SK-N-SH (cell line): ENCODE measurements around the gene PRELID1. TPM values are rescaled to one million over a fixed set of nuclear protein-coding genes. Genes with fewer than 3 reads are reported as not detected.

Experiments used
- CTCF ChIA-PET: fragments of 300-600, 350-600 bp; formaldehyde crosslinking; extraction: SDS; loops from one replicate; lab custom pipeline; 2021; lab: Yijun Ruan, JAX
- POLR2A ChIA-PET: fragments of 350-600 bp; sonication (Branson Sonifier 250); formaldehyde crosslinking; extraction: SDS; loops from one replicate; lab custom pipeline; 2020; ENCODE audit warnings: antibody characterized with exemption, inconsistent platforms; lab: Yijun Ruan, JAX
- DNase-seq: peaks from one replicate; pipeline ENCODE4 v3.0.0; 2012
- H2AFZ ChIP-seq: fragments of 200-600 bp; sonication (generic); 2 replicates; pipeline ENCODE4 v1.8.1; 2016; ENCODE audit warnings: antibody characterized with exemption, mild to moderate bottlenecking, low read depth
- H3F3A ChIP-seq: fragments of 200-600 bp; sonication (generic); replicated peaks from 2 replicates; pipeline ENCODE3; 2016; ENCODE audit warnings: antibody characterized with exemption, mild to moderate bottlenecking; ENCODE audit not compliant: insufficient read depth
- H3K27ac ChIP-seq, 2 experiments: fragments of 200-500 bp in 1 of 2; fragments of 200-600 bp in 1 of 2; sonication (Bioruptor generic) in 1 of 2; sonication (generic), shearing (Covaris generic) in 1 of 2; 2 replicates each; pipeline versions ENCODE4 v1.5.1 to v1.6.1; 2014 to 2016; ENCODE audit warnings: low read depth in 2 of 2, inconsistent platforms in 1 of 2, low read length in 1 of 2, mild to moderate bottlenecking in 1 of 2, mixed read lengths in 1 of 2
- H3K27me3 ChIP-seq: fragments of 200-600 bp; sonication (generic), shearing (Covaris generic); 2 replicates; pipeline ENCODE4 v1.6.1; 2016; ENCODE audit warnings: mixed run types; ENCODE audit not compliant: insufficient read depth
- H3K36me3 ChIP-seq, 2 experiments: fragments of 200-500 bp in 1 of 2; fragments of 200-600 bp in 1 of 2; sonication (Bioruptor generic) in 1 of 2; sonication (generic) in 1 of 2; replicated peaks in 1 of 2; 2 replicates each; pipeline versions ENCODE3 to v1.5.1; 2014 to 2016; ENCODE audit warnings: low read length in 1 of 2, mild to moderate bottlenecking in 1 of 2; ENCODE audit not compliant: insufficient read depth in 2 of 2, control insufficient read depth in 1 of 2
- H3K4me1 ChIP-seq, 2 experiments: fragments of 200-500 bp in 1 of 2; fragments of 200-600 bp in 1 of 2; sonication (Bioruptor generic) in 1 of 2; sonication (generic), shearing (Covaris generic) in 1 of 2; 2 replicates each; pipeline versions ENCODE4 v1.5.1 to v1.6.1; 2014 to 2016; ENCODE audit warnings: low read depth in 1 of 2, low read length in 1 of 2, mixed run types in 1 of 2; ENCODE audit not compliant: insufficient read depth in 2 of 2, control insufficient read depth in 1 of 2
- H3K4me2 ChIP-seq: fragments of 200-600 bp; sonication (generic), shearing (Covaris generic); 2 replicates; pipeline ENCODE4 v1.6.1; 2017; ENCODE audit warnings: mixed run types
- H3K4me3 ChIP-seq, 2 experiments: fragments of 200-500 bp in 1 of 2; fragments of 200-600 bp in 1 of 2; sonication (Bioruptor generic) in 1 of 2; sonication (generic), shearing (Covaris generic) in 1 of 2; 2 replicates each; pipeline versions ENCODE4 v1.5.1 to v1.8.1; 2014 to 2016; ENCODE audit warnings: low read depth in 2 of 2, inconsistent platforms in 1 of 2, low read length in 1 of 2, mild to moderate bottlenecking in 1 of 2, mixed read lengths in 1 of 2, moderate library complexity in 1 of 2
- H3K79me2 ChIP-seq: fragments of 200-600 bp; sonication (generic); 2 replicates; pipeline ENCODE4 v1.8.1; 2017; ENCODE audit warnings: mild to moderate bottlenecking; ENCODE audit not compliant: insufficient read depth
- H3K9ac ChIP-seq: fragments of 200-600 bp; sonication (generic); 2 replicates; pipeline ENCODE4 v1.6.1; 2017; ENCODE audit warnings: mixed run types
- H3K9me2 ChIP-seq: fragments of 200-600 bp; sonication (generic); 2 replicates; pipeline ENCODE4 v1.6.1; 2017; ENCODE audit warnings: mixed run types
- H3K9me3 ChIP-seq: fragments of 200-600 bp; sonication (generic); 2 replicates; pipeline ENCODE4 v1.6.1; 2017; ENCODE audit warnings: mixed run types, mild to moderate bottlenecking, moderate library complexity
- H4K20me1 ChIP-seq: fragments of 200-600 bp; sonication (generic); 2 replicates; pipeline ENCODE4 v1.6.1; 2017; ENCODE audit warnings: mild to moderate bottlenecking, mixed run types; ENCODE audit not compliant: insufficient read depth
- CHD2 ChIP-seq: fragments of 150-350 bp; IDR thresholded peaks from 2 replicates; pipeline ENCODE4 v1.6.1; 2018; ENCODE audit warnings: low read length; ENCODE audit not compliant: partially characterized antibody
- ELF1 ChIP-seq: IDR thresholded peaks from 2 replicates; pipeline ENCODE4 v1.4.0; 2012
- EP300 ChIP-seq, 2 experiments: IDR thresholded peaks; 2 replicates each; pipeline versions ENCODE4 v1.4.0 to v1.6.1; 2012; ENCODE audit warnings: borderline replicate concordance in 1 of 2, low read depth in 1 of 2, low read length in 1 of 2
- FOSL2 ChIP-seq: IDR thresholded peaks from 2 replicates; pipeline ENCODE4 v1.4.0; 2012; ENCODE audit warnings: low read depth, mild to moderate bottlenecking, moderate library complexity, borderline replicate concordance
- FOXM1 ChIP-seq: IDR thresholded peaks from 2 replicates; pipeline ENCODE4 v1.4.0; 2012; ENCODE audit warnings: low read depth, mild to moderate bottlenecking
- GABPA ChIP-seq: IDR thresholded peaks from 2 replicates; pipeline ENCODE4 v1.4.0; 2012; ENCODE audit warnings: low read depth, mild to moderate bottlenecking
- JUND ChIP-seq: IDR thresholded peaks from 2 replicates; pipeline ENCODE4 v1.4.0; 2012
- NFIC ChIP-seq: IDR thresholded peaks from 2 replicates; pipeline ENCODE4 v1.4.0; 2012; ENCODE audit warnings: borderline replicate concordance
- POLR2AphosphoS5 ChIP-seq: IDR thresholded peaks from 2 replicates; pipeline ENCODE4 v1.6.1; 2012; ENCODE audit warnings: low read depth, low read length
- RAD21 ChIP-seq: IDR thresholded peaks from 2 replicates; pipeline ENCODE4 v1.6.1; 2012; ENCODE audit warnings: mild to moderate bottlenecking, low read length
- REST ChIP-seq: IDR thresholded peaks from 2 replicates; pipeline ENCODE4 v1.6.1; 2012; ENCODE audit warnings: mild to moderate bottlenecking, low read depth, low read length, moderate library complexity
- SMC3 ChIP-seq: IDR thresholded peaks from 2 replicates; pipeline ENCODE4 v1.6.1; 2012; ENCODE audit warnings: low read depth, low read length, improper control_type of control experiment
- TAF1 ChIP-seq: IDR thresholded peaks from 2 replicates; pipeline ENCODE4 v1.6.1; 2012; ENCODE audit warnings: low read depth, mild to moderate bottlenecking, low read length, moderate library complexity, borderline replicate concordance
- TCF12 ChIP-seq: IDR thresholded peaks from 2 replicates; pipeline ENCODE4 v1.4.0; 2012
- YY1 ChIP-seq: IDR thresholded peaks from 2 replicates; pipeline ENCODE4 v1.4.0; 2012; ENCODE audit warnings: low read depth, mild to moderate bottlenecking
- WGBS: methylation state at CpG from one replicate; pipeline ENCODE4 v1.1.6; 2017; ENCODE audit warnings: low lambda C conversion rate; 5-methylcytosine and 5-hydroxymethylcytosine counted together
- polyA plus RNA-seq, 3 experiments: library from polyadenylated mRNA; depleted of rRNA; stranded (reverse); fragments of >200 nt; gene quantifications; 2 replicates each; pipeline ENCODE4 v1.2.3, GENCODE V29; 2012
- TF ChIP-seq, protein P1 (sequence below): IDR thresholded peaks from 2 replicates; pipeline ENCODE4 v1.4.0; 2012; ENCODE audit warnings: low read depth, borderline replicate concordance
- TF ChIP-seq, protein P2 (sequence below): fragments of 200-600 bp; sonication (generic); IDR thresholded peaks from 2 replicates; pipeline ENCODE4 v1.6.1; 2017; ENCODE audit warnings: antibody characterized with exemption, mild to moderate bottlenecking, moderate library complexity

Gene PRELID1
- polyA plus RNA-seq, 1 of the 3 experiments (the other 2 are of a cell fraction), result 344 TPM

GRCh38 chr5:177336112-177336511 is 32.5 kb downstream of the PRELID1 start:
- peaks cover 3 to 77% of the 10 kb centered on the region in 2 experiments for H3K36me3 ChIP-seq
- H3K4me1 ChIP-seq, result no peaks in the 10 kb centered on the region
- 70% methylated on average over 6 of the region's 12 CpGs for WGBS
- no peaks in the 10 kb centered on the region for H3F3A ChIP-seq
- ChIA-PET POLR2A (no interaction called here), CTCF (interaction anchor here (0.8 to 4.4 kb wide), 7 partner anchors 12 to 223 kb away, joined by 3 to 23 read pairs (median 3); partner anchors contain the start of genes PRELID1 and RAB24)
- no peaks in the 10 kb centered on the region for H3K27me3 ChIP-seq
- H3K4me3 ChIP-seq, result no peak overlapping the region
- no peak overlapping the region for H3K27ac ChIP-seq
- peaks cover 4% of the 10 kb centered on the region; the same call in 1 of the 2 replicates for H4K20me1 ChIP-seq
- H2AFZ ChIP-seq, result no peak overlapping the region
- H3K9me3 ChIP-seq, result no peaks in the 10 kb centered on the region
- peak; percentile 77 for DNase-seq
- no peaks in the 10 kb centered on the region for H3K9me2 ChIP-seq
- no peak for TF ChIP-seq JUND
- TF ChIP-seq ELF1, result no peak
- no peak for TF ChIP-seq NFIC
- no peak for TF ChIP-seq TAF1
- TF ChIP-seq FOXM1, result no peak
- TF ChIP-seq, protein P1, sequence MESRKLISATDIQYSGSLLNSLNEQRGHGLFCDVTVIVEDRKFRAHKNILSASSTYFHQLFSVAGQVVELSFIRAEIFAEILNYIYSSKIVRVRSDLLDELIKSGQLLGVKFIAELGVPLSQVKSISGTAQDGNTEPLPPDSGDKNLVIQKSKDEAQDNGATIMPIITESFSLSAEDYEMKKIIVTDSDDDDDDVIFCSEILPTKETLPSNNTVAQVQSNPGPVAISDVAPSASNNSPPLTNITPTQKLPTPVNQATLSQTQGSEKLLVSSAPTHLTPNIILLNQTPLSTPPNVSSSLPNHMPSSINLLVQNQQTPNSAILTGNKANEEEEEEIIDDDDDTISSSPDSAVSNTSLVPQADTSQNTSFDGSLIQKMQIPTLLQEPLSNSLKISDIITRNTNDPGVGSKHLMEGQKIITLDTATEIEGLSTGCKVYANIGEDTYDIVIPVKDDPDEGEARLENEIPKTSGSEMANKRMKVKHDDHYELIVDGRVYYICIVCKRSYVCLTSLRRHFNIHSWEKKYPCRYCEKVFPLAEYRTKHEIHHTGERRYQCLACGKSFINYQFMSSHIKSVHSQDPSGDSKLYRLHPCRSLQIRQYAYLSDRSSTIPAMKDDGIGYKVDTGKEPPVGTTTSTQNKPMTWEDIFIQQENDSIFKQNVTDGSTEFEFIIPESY, result no peak
- TF ChIP-seq POLR2AphosphoS5, result no peak
- TF ChIP-seq FOSL2, result no peak
- TF ChIP-seq SMC3, result peak; percentile 32; the same call in 1 of the 2 replicates
- no peak for TF ChIP-seq GABPA
- peak; percentile 34; the same call in 1 of the 2 replicates for TF ChIP-seq RAD21
- TF ChIP-seq REST, result no peak
- no peak for TF ChIP-seq CHD2
- TF ChIP-seq EP300 (IDR thresholded peaks at IDR 0.05; ENCODE audit: borderline replicate concordance in 1 of 2, low read depth in 1 of 2, low read length in 1 of 2), result no peak
- no peak for TF ChIP-seq TCF12
- TF ChIP-seq, protein P2, sequence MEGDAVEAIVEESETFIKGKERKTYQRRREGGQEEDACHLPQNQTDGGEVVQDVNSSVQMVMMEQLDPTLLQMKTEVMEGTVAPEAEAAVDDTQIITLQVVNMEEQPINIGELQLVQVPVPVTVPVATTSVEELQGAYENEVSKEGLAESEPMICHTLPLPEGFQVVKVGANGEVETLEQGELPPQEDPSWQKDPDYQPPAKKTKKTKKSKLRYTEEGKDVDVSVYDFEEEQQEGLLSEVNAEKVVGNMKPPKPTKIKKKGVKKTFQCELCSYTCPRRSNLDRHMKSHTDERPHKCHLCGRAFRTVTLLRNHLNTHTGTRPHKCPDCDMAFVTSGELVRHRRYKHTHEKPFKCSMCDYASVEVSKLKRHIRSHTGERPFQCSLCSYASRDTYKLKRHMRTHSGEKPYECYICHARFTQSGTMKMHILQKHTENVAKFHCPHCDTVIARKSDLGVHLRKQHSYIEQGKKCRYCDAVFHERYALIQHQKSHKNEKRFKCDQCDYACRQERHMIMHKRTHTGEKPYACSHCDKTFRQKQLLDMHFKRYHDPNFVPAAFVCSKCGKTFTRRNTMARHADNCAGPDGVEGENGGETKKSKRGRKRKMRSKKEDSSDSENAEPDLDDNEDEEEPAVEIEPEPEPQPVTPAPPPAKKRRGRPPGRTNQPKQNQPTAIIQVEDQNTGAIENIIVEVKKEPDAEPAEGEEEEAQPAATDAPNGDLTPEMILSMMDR, result peak; percentile 51
- TF ChIP-seq YY1, result no peak
- no peak overlapping the region for H3K9ac ChIP-seq
- no peak overlapping the region for H3K4me2 ChIP-seq
- H3K79me2 ChIP-seq, result peaks cover 18% of the 10 kb centered on the region; the same call in 1 of the 2 replicates
